ENCODE data around the gene CIROP.
A peak's percentile ranks its signal among the peaks of the same experiment; 100 is the strongest.

The CIROP gene

DNA sequence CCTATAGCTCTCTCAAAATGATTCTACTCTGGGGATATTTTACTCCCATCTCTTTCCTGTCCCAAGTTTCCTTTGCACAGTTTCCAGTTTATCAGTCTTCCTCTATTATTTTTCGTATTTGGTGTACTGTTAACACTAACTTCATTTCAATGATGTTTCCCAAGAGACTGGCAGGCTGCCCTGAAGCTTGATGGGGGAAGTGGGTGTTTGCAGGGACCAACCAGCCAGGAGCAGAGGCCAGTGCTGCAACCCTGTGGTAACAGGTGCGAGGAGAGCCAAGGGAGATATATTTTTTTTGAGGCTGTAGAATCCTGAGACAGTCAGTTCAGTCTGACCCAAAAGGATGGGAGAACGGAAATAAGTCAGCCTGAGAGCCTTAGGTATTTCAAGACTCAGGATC, 26.1 kb upstream of the CIROP start:
- DNase-seq = no peak

DNA sequence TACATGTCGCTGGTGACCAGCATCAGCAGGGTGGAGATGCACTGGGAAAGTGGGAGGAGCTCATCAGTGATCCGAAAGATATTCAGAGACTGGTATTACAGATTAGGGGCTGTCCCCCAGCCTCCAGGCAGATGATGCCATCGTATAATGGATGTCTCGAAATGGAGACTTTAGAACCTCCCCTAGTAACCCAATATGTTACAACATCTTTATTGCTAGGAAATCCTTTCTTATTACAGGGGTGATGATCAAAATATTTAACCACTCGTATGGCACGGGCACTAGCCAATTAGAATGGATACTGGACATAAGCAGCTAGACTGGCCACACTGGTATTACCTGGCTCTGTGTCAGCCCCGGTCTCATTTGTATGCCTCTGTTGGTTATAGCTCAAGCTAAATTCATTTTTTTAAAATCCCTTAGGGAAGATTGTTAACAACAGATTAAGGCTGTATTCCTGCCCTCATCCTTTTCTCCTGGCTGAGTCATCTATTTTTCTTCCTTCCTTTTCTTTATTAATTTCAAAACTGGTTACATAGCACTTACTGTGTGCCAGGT, 25.0 kb upstream of the CIROP start:
- no peak for DNase-seq

DNA sequence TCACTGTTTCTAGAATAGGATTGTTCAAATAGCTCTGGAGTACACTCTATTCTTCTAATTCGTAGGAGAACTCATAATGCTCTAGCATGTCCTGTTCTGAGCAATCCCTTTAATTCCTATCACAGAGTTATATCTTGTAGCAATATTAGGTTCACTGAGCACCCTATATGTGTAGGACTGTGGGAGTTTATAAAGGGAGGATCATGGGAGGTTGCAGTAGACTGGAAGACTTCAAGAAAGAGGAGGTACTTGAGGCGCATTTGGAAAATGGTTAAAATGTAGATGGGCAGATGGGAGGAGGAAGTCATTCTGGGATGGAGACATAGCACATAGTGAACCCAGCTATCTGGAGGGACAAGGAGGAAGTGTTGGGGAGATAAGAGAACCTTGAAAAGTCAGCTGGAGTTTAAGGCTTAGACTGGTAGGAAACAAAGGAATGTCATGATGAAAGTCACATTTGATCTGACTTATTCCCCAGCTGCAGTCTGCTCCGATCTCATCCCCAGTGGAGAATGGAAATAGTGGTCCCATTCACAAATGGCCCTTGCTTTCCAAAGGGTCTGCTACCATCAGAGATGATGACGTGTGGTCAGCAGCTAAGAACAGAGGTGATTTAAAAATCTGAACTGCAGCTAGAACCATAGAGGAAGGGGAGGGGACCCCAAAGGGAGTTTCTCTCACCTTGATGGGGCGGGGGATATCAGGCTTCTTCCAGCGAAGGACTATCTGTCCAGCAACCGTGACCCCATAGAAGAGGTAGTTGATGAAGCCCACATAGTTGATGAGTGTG, 24.4 kb upstream of the CIROP start:
- no peak for DNase-seq

DNA sequence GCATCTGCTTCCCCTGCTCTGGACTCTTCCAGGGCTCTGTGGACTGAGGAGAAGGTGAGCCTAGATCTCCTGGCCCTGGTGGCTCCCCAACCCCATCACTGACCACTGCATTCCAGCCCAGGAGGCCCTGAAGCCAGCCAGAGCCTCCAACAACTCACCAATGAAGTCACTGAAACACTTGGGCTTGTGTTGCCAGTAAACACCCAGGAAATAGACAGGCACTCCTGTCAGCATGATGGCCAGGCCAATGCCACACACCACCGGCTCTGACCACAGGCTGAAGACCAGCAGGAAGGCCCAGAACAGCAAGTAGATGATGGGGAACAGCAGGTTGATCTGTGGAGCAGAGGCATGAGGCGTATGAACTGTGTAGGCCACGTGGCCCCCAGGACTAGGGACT, 23.1 kb upstream of the CIROP start:
- DNase-seq = no peak

DNA sequence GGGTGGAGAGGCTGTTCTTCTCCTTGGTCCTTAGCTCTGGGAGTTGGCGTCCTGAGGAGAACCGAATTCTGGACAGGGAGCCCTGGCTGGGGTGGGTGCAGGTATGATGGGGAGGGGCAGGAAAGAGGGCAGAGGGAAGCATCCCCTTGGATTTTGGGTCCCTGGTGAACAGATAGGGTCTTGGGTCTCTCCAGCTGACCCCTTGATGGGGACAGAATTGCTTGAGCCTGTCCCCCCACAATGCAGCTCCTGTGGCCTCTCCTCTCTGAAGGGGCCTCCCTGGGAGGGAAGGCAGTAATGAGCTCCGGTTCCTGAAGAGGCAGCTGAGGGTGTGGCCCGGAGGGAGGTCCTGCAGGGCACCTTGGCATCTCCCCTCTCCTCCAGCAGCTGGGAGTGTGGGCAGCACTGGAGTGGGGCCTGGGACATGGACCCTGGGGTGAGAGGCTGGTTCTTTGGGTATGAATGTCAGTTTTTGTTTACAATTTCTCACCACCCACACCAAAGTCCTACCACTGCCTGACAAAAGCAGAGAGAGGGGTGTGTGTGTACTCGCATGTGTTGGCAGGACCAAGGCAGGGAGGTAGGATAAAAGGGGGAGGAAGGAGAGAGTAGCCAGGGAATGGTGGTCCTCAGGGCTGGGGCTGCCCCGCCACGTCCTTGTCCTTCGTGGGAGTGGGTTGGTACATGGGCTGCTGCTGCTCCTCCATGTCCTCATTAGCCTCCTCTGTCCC, 21.9 kb upstream of the CIROP start:
- no peak for DNase-seq

DNA sequence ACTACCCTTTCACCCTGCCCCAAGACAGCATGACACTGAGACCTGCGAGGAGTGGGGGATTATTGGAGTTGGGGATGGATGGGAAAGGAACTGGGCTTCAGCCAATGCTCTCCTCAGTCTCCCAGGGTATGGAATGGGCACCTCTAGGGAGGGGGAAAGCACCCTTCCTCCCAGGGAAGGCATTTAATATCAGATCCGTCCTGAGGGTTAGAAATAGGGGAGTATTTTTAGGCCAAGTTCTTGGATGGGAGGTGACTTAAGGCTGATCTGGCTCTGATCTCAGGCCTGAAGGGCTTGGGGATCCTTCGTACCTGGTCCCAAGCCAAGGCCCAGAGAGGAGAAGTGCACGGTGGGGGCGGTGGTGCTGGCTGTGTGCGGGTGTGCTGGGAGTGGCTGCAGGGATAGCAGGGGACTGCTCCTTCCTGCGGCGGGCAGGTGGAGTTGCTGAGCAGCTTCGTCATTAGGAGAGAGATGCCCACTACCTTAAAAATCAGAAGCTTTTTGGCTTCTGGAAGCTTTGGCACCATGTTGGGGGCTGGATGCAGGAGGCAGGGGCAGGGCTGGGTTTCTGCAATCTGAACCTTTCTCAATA, 21.2 kb upstream of the CIROP start:
- no peak for DNase-seq

DNA sequence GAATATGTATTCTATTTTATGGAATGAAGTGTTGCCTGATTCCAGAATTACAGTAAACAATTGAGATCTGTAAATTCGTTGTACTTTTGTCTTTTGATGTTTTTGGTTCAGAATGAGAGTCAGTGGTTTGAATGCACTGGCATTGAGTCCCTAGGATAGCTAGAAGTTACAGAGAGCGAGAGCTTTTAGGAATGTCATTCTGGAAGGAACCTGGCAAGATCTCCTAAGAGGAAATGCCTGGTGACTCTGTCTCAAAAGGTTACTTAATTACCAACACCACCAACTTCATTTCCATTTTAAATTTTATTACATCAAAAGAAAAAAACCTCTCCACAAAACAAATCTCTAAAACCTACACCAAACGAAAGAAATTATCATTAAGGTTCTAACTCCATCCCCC, 20.2 kb upstream of the CIROP start:
- DNase-seq = no peak

DNA sequence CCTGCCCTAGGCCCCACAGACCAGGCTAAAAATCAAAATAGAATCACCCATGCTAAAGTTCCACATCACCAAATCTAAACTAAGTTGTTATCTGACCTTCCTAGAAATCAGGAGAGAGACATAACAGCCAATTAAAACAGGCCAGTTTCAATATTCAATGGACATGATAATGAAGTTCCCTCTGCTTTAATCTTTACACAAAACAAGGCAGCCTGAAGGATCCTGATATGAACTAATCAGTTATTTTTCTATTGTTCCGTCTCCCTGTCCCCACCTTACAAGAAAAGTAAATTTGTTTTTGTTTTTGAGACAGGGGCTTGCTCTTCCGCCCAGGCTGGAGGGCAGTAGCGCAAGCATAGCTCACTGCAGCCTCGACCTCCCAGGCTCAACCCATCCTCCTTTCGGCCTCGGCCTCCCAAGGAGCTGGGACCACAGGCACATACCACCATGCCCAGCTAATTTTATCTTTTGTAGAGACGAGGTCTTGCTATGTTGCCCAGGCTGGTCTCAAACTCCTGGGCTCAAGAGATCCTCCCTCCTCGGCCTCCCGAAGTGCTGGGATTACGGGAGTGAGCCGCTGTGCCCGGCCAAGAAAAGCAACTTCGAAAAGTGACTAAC, 19.7 kb upstream of the CIROP start:
- DNase-seq = no peak

DNA sequence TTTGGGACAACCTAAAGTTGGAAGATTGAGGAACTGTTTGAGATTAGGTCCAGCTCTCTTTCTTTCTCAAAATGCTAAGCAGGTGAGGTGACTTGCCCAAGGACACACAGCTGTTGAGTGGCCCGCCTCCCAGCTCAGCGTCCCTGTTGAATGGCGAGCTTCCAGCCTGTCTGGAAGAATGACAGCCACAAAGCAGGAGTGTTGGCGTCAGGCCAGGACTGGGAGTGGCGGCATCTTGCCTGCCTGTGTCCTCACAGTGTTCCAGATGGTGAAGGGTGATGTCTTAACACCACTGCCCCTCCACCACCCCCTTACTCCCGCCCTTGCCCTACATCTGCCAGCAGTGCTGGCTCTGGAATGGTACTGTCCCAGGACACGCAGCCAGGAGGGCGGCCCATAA, 18.6 kb upstream of the CIROP start:
- no peak for DNase-seq

DNA sequence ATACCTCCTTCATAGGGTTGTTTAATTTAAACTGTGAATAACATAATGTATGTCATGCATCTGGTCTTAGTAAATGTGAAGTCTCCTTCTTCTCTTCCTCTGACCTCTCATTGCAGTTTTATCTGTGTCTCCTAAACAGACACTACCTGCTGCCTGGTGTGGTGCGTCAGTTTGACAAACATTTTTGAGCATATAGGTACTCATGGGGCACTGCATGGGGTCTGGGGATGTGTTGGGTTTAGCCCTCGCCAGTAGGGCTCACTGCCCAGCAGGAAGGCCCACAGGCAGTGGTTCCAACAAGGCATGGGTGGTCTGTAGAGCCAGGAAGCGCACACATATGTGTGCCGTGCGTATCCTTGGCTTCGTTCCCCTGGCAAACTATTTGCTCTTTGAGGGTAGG, 17.3 kb upstream of the CIROP start:
- no peak for DNase-seq

DNA sequence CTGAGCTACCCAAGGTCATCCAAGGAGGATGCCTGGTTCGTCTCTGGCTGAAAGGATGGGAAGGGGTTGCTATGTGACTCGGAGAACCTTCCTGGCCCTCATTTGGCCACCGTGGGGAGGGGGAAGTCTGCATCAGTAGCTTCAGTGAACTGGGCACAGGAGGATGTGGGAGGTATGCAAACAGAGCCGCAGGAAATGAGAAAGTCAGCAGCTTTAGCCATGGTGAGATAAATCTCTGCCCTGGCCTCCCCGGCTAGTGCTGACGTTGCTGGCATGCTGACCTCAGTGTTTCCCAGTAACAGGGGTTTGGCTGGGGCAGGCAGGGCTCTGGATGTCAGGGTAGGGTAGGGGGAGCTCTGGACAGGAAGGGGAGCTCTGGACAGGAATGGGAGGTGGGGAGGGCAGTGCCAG, 16.6 kb upstream of the CIROP start:
- DNase-seq = peak; percentile 36

DNA sequence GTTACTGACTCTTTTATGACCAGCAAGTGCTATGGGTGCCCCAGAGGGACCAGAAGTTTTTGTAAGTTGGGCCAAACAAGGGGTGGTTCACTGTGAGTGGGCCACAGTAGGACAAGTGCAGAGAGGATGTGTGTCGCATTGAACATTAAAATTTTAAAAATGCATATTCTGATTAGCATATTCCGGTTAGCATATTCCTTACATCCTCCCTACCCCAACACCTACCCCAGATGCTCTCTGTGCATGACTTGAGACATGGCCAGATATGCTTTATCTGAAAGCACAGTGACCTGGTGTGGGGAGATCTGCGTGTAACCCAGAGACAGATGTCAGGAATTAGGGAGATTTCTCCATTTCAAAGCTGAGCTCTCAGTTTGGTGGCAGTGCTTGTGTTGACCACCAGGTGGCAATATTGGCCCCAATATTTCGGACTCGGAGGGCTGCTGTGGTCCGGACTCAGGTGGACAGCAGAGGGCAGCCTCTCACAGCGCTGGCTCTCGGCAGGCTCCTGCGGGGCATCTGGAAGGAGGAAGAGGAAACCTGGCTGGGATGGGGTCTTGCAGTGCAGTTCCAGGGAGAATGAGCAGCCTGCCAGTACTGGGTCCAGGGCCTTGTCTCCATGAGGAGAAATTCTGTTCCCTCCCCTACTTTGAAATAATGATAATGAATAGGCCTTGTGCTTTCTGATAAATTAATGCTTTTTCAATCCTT, 15.9 kb upstream of the CIROP start:
- peak; percentile 87 for DNase-seq

DNA sequence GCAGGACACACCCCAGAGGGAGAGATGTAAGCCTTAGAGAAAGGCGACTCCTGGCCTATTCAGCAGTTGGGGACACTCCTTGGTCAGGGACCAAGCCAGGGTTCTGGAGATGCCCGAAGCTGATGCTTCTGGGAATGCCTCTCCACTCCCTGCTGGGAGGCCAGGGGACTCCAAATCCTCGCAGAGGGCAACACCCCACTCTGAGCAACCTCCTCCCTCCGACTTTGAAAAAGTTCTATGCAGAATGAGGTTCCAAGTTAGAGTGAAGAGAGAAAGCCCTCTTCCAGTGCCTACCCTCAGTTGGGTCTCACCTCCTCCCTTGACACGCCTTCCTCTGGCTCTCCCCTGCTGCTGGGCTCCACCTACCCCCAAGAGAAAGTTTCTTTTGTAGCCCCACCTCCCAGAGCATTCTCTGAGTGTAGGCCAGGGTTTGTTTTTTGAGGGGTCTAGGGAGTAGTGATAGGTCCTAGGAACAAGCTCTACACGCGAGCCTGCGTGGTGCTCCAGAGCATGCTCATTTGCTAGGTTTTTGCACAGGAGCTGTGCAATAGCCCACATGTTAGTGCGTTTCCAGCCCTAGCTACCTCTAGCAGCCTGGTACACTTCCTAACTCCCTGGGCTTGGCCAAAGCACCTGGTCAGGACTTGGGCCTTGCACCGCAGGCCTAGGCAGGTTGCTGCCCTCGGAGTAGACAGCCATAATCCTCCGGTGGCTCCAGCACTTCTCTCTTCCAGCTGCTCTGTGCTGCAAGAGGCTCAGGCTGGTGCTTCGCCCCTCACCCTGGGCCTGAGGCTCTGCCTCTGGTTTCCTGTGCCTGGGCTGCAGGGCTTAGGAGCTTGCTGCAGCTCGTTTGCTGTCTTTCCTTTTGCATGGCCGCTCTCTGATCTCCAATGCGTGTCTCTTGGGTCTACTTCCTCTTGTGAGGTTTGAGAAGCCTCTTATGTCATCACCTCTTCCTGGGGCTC, 14.9 kb upstream of the CIROP start:
- DNase-seq = no peak

DNA sequence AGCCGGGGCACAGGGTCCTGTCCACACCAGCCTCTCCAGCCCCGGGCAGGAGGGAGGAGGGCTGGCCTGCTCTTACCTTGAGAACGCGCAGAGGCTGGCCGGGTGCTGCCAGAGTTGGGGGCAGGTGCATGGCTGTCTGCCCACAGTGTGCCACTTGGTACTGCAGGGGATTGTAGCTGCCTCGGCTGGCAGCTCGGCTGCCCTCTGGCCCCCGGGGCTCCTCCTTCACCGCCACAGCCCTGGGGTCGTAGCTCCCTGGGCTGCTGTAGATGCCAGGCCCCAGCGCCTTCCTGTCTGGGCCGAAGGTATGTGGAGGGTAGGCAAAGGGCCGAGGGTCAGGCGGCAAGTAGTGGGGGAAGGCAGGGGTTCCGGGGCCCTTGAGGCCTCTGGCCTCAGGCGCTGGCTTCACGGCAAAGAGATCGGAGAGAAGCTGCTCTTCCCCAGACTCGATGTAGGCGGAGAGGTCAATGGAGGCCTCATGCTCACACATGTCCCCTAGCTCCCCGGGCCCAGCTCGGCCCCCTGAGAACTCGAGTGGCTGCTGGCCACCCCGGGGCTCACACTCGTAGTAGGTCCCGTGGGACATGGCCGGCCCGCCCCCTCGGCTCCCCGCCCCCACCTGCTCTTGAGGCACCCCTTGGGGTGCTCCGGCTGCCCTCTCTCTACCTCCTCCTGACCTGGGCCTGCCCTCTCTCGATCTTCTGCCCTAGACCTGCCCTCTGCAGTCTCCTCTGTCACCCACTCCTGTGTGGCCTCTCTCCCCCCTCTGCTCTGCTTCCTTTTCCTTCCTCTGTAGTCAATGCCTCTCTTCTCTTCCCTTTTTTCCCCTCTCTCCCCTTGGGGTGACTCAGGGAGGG, 13.9 kb upstream of the CIROP start, which contains the start of gene CEBPE:
TSS of gene CEBPE (minus strand) at position 750 of the 857 bp plus-strand sequence. CDS start at position 586, 164 bp downstream.
- DNase-seq = no peak

DNA sequence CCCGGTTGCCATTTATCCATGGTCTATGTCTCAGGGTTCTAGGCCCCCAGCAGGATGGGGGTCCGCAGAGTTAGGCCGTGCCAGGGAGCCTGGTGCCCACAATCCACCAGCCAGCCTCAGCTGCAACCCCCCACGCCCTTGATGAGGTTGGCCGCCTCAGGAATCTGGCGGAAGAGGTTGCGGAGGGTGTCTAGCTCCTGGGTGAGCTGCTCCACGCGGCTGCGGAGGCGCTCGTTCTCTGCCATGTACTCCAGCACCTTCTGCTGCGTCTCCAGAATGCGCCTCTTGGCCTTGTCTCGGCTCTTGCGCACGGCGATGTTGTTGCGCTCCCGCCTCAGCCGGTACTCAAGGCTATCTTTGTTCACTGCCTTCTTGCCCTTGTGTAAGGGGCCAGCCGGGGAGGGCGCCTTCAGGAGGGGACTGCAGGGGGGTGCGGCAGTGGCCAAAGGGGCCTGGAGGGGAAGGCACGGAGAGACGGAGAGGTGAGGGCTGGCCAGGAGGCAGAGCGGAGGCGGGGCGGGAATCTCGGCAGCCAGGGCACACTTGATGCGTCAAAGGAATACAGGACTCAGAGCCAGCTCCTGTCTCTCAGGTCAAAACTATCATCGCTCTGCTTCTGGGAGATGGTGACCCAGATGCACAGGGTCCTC, 12.7 kb upstream of the CIROP start:
- no peak for DNase-seq

DNA sequence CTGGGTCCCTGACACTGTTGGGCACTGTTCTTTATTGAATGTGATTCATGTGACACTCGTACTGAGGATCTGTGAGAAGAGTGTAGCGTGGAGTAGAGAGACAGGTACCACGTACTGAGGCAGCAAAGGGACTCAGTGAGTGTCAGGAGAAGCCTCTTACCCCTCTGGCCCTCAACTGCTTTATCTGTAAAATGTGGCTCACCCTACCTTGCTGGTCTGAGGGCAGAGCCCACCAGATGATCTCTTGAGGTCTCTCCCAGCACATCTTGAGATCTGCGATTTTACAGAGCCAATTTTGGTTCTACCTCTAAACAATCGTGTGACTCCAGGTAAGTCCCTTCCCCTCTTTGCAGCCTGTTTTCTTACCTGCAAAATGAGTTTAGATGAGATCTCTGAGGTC, 11.1 kb upstream of the CIROP start:
- DNase-seq = no peak

DNA sequence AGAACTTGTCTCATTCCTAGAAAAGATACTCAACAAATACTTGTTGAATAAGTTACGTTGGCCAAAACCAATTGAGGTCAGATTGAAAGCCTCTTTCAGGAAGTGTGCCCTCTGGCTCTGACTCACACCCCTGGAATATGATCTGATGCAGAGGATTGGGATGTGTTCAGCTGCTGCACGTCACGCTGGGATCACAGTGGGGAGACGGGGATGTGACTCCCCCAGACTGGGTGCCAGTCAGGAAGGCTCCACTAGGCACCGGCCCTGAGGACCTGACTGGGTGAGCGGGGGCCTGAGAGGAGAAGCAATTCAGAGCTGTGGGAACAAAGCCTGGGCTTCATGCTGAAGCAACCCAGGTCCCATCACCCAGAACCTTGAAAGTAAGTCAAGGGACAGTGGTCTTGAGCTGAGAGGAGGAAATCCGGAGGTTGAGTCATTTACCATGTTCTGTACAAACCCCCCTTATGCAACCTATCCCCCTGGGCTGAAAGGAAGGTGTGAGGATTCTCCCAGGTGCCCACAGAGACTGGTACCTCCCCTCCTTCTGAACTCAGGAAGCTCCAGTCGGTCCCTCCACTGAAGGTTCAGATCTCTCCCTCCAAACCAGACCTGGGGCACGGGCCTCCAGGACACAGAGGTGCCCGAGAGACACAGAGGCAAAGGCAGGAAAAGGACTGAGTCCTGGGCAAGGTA, 10.4 kb upstream of the CIROP start:
- no peak for DNase-seq

DNA sequence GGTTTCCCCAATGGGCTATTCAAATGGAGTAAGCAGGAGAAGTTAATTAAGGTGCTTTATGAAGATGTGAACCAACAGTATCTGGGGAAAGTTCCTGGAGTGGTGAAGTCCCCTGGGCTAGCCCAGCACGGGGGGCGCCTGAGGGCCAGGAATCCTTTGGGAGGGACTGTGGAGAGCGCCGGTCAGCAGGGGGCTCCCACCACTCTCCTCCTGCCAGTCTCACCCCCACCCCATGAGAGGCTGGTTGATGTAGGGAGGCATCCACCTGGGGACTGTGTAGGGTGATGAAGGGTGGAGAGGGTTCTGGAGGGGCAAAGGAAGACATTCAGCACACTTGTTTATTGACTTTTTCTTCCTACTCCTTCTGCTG, 9.9 kb upstream of the CIROP start:
- no peak for DNase-seq

DNA sequence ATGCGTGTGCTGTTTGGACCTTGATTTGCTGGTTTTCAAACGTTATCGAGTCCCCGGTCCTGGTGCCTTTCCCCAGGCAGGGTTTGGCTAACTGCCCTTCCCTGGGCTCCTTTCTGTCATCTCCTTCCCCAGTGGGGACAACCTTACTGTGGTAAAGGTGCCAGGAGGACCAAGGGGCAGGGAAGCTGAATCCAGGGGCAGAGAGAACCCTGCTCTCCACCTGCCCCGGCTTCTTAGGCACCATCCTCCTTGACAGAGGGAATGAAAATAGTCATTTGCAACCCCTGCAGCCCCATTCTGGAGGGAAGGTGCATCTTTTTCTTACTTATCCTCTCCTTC, 9.3 kb upstream of the CIROP start:
- no peak for DNase-seq

Data from stimulated activated CD8-positive, alpha-beta memory T cell treated with anti-CD3 and anti-CD28 coated beads, Interleukin-4, amount 100 ng/mL, for 48 hours (primary cell).